HepG2 (cell line): Measurements from ENCODE around the gene TWNK. TPM values are rescaled to one million over a fixed set of nuclear protein-coding genes. Genes with fewer than 3 reads are reported as not detected.

ENCODE experiments used
- ARHGAP35 ChIP-seq: sonication (generic); formaldehyde crosslinking; IDR thresholded peaks from 2 replicates; pipeline ENCODE4 v1.9.0; 2022; ENCODE audit warnings: mild to moderate bottlenecking, inconsistent platforms, moderate library complexity, missing genetic modification reagents, borderline replicate concordance
- ASH2L ChIP-seq: fragments of 300-600, 200-600 bp; sonication (generic); IDR thresholded peaks from 2 replicates; pipeline ENCODE4 v1.7.0; 2017; ENCODE audit warnings: low read depth, mild to moderate bottlenecking, moderate library complexity, mixed read lengths, low read length; ENCODE audit not compliant: insufficient read length
- CREB1 ChIP-seq, 2 experiments: fragments of 450-650 bp in 1 of 2; IDR thresholded peaks; 2 replicates each; pipeline ENCODE4 v1.6.1; 2016 to 2017; ENCODE audit warnings: control low read depth in 1 of 2, mild to moderate bottlenecking in 1 of 2, missing compliant biosample characterization in 1 of 2, missing genetic modification characterization in 1 of 2
- ELF1 ChIP-seq: sonication (generic); formaldehyde crosslinking; IDR thresholded peaks from 2 replicates; pipeline ENCODE4 v1.4.0; 2020; ENCODE audit warnings: missing genetic modification reagents
- HNF1B ChIP-seq: sonication (generic); formaldehyde crosslinking; IDR thresholded peaks from 2 replicates; pipeline ENCODE4 v1.5.1; 2020; ENCODE audit warnings: mild to moderate bottlenecking, moderate library complexity, missing genetic modification reagents
- ISX ChIP-seq: sonication (generic); formaldehyde crosslinking; conservative IDR thresholded peaks from 2 replicates; pipeline ENCODE4 v1.5.0; 2020; ENCODE audit warnings: missing genetic modification reagents
- JUN ChIP-seq: sonication (generic); formaldehyde crosslinking; IDR thresholded peaks from 2 replicates; pipeline ENCODE4 v1.4.0; 2020; ENCODE audit warnings: mild to moderate bottlenecking, missing genetic modification reagents
- KMT2A ChIP-seq: sonication (generic); formaldehyde crosslinking; IDR thresholded peaks from 2 replicates; pipeline ENCODE4 v1.4.0; 2020; ENCODE audit warnings: missing genetic modification reagents
- NR2C2 ChIP-seq: sonication (generic); formaldehyde crosslinking; IDR thresholded peaks from 2 replicates; pipeline ENCODE4 v1.4.0; 2020; ENCODE audit warnings: missing genetic modification reagents, mild to moderate bottlenecking, moderate library complexity, borderline replicate concordance
- RNF219 ChIP-seq: sonication (generic); formaldehyde crosslinking; IDR thresholded peaks from 2 replicates; pipeline ENCODE4 v1.5.0; 2020; ENCODE audit warnings: mild to moderate bottlenecking, missing genetic modification reagents
- SMC3 ChIP-seq: IDR thresholded peaks from 2 replicates; pipeline ENCODE4 v1.6.1; 2011; ENCODE audit warnings: low read length, improper control_type of control experiment
- SRSF1 ChIP-seq: fragments of 200-400 bp; formaldehyde crosslinking; optimal IDR thresholded peaks from 2 replicates; pipeline ENCODE3; 2017; ENCODE audit warnings: mild to moderate bottlenecking, low read depth, low read length, moderate library complexity
- TFAP4 ChIP-seq: sonication (generic); IDR thresholded peaks from 2 replicates; pipeline ENCODE4 v1.6.1; 2016; ENCODE audit warnings: low read depth, borderline replicate concordance
- ZNF33A ChIP-seq: sonication (generic); formaldehyde crosslinking; IDR thresholded peaks from 2 replicates; pipeline ENCODE4 v1.5.1; 2020; ENCODE audit warnings: missing genetic modification reagents, mild to moderate bottlenecking, moderate library complexity, borderline replicate concordance
- ZNF543 ChIP-seq: sonication (generic); formaldehyde crosslinking; IDR thresholded peaks from 2 replicates; pipeline ENCODE4 v1.4.0; 2020; ENCODE audit warnings: mild to moderate bottlenecking, missing genetic modification reagents
- ZNF609 ChIP-seq: sonication (generic); formaldehyde crosslinking; IDR thresholded peaks from 2 replicates; pipeline ENCODE4 v1.4.0; 2020; ENCODE audit warnings: mild to moderate bottlenecking, missing genetic modification reagents, borderline replicate concordance
- ZNF746 ChIP-seq: sonication (generic); formaldehyde crosslinking; IDR thresholded peaks from 2 replicates; pipeline ENCODE4 v1.8.0; 2022; ENCODE audit warnings: mild to moderate bottlenecking, missing genetic modification reagents
- polyA plus RNA-seq, 8 experiments: library from polyadenylated mRNA; depleted of rRNA in 3 of 8; stranded (reverse) in 7 of 8; unstranded in 1 of 8; fragments of >200 nt; fragmentation: Illumina TruSeq in 4 of 8; extraction: Trizol in 4 of 8; gene quantifications; 2 replicates each; pipeline versions ENCODE4 v1.2.1 to v1.2.3, GENCODE V29; 2011 to 2016; ENCODE audit warnings: low read depth in 4 of 8, missing spikeins in 1 of 8, mixed read lengths in 1 of 8; ENCODE audit not compliant: insufficient read depth in 1 of 8
- total RNA-seq, 5 experiments: library from RNA; depleted of rRNA; stranded (reverse); fragments of >200 nt; fragmentation: Illumina TruSeq; extraction: Trizol; gene quantifications; 2 replicates each; pipeline ENCODE4 v1.2.3, GENCODE V29; 2016; ENCODE audit warnings: low read depth in 1 of 5

The TWNK gene
- total and polyA plus RNA-seq, 2 of the 13 experiments (the other 11 are each of a cell fraction or from before 2014, with no cell fraction given), result 10.7 to 16.5 TPM

- 0 out of 2 replicates have a peak, but pooled peaks have one; percentile 26 for TF ChIP-seq HNF1B (CRISPR knock-in tag)
- no peak for TF ChIP-seq ZNF746 (CRISPR knock-in tag)
- TF ChIP-seq SMC3, result no peak
- no peak for TF ChIP-seq NR2C2 (CRISPR knock-in tag)
- no peak for TF ChIP-seq TFAP4
- TF ChIP-seq ZNF543 (CRISPR knock-in tag), result no peak
- peak; percentile 31; the same call in 1 of the 2 replicates for TF ChIP-seq ELF1 (CRISPR knock-in tag)
- peak; percentile 3 for TF ChIP-seq ASH2L
- no peak for TF ChIP-seq RNF219
- no peak for TF ChIP-seq KMT2A (CRISPR knock-in tag)
- peak; percentile 60 for TF ChIP-seq CREB1 (IDR thresholded peaks at IDR 0.05)
- TF ChIP-seq CREB1 (CRISPR knock-in tag; IDR thresholded peaks at IDR 0.05), result no peak
- no peak for TF ChIP-seq ARHGAP35
- TF ChIP-seq JUN, result no peak
- TF ChIP-seq ZNF33A (CRISPR knock-in tag), result no peak
- TF ChIP-seq SRSF1, result no peak
- no peak for TF ChIP-seq ISX (CRISPR knock-in tag)
- no peak for TF ChIP-seq ZNF609 (CRISPR knock-in tag)
Observed at GRCh38 chr10:101031128-101031795, 43.9 kb downstream of the TWNK start, which contains the start of the genes PDZD7 and SFXN3 (continued).
